H1 (cell line): ENCODE data around the gene ADD3. TPM values are rescaled to one million over a fixed set of nuclear protein-coding genes. Genes with fewer than 3 reads are reported as not detected.

Source experiments
- CEBPB ChIP-seq: IDR thresholded peaks from 2 replicates; pipeline ENCODE4 v1.6.1; 2012; ENCODE audit warnings: low read depth, low read length
- CHD1 ChIP-seq: IDR thresholded peaks from 2 replicates; pipeline ENCODE4 v1.6.1; 2012; ENCODE audit warnings: low read depth, low read length, improper control_type of control experiment
- CHD7 ChIP-seq: fragments of 300-600 bp; sonication (generic); IDR thresholded peaks from 2 replicates; pipeline ENCODE4 v1.7.1; 2012; ENCODE audit warnings: low read length, moderate library complexity, mild to moderate bottlenecking, inconsistent platforms; ENCODE audit not compliant: insufficient replicate concordance
- E2F6 ChIP-seq: IDR thresholded peaks from 2 replicates; pipeline ENCODE4 v1.6.1; 2012; ENCODE audit warnings: inconsistent platforms
- NANOG ChIP-seq: IDR thresholded peaks from 2 replicates; pipeline ENCODE4 v1.6.1; 2011; ENCODE audit warnings: low read length, low read depth, mild to moderate bottlenecking, inconsistent platforms; ENCODE audit not compliant: insufficient read depth, poor library complexity, severe bottlenecking
- POU5F1 ChIP-seq: IDR thresholded peaks from 2 replicates; pipeline ENCODE4 v1.6.1; 2011; ENCODE audit warnings: low read depth, mild to moderate bottlenecking, low read length, moderate library complexity
- TAF1 ChIP-seq: IDR thresholded peaks from 2 replicates; pipeline ENCODE4 v1.6.1; 2011; ENCODE audit warnings: mild to moderate bottlenecking, low read depth, low read length
- TCF12 ChIP-seq: IDR thresholded peaks from 2 replicates; pipeline ENCODE4 v1.6.1; 2011; ENCODE audit warnings: low read depth, mild to moderate bottlenecking, low read length
- USF2 ChIP-seq: IDR thresholded peaks from 2 replicates; pipeline ENCODE4 v1.6.1; 2011; ENCODE audit warnings: low read length, improper control_type of control experiment
- polyA plus RNA-seq, 7 experiments: library from polyadenylated mRNA; depleted of rRNA in 3 of 7; stranded (reverse) in 5 of 7; unstranded in 2 of 7; fragments of >200 nt in 5 of 7; fragments of 200-250 nt in 2 of 7; gene quantifications; 1 replicate in 5 of 7; 2 replicates in 1 of 7; 4 replicates in 1 of 7; pipeline versions ENCODE4 v1.2.1 to v1.2.3, GENCODE V29; 2011 to 2013; ENCODE audit warnings: missing spikeins in 2 of 7, mixed read lengths in 2 of 7
- total RNA-seq: library from RNA; stranded (reverse); fragmentation: NEBNext Ultra II Directional; extraction: Animal tissue kit (Norgen Biotek cat#: 25700); gene quantifications from 2 replicates; pipeline ENCODE4 v1.2.1, GENCODE V29; 2021

Gene ADD3
- total and polyA plus RNA-seq, 2 of the 8 experiments (the other 6 are each of a cell fraction or from before 2014, with no cell fraction given): 44.7 to 85.6 TPM

- TF ChIP-seq CHD7 (no peak), POU5F1 (no peak), TCF12 (no peak), CEBPB (no peak), USF2 (no peak), E2F6 (no peak), NANOG (no peak), CHD1 (no peak), TAF1 (no peak)
Observed at GRCh38 chr10:109968953-109969759, 38.6 kb upstream of the ADD3 start (continued).
